Upper lobe of right lung (tissue), 1 donor: Measurements from ENCODE around the gene GLI3. TPM values are rescaled to one million over a fixed set of nuclear protein-coding genes. Genes with fewer than 3 reads are reported as not detected.
A peak's percentile ranks its signal among the peaks of the same experiment; 100 is the strongest.

Experiments
- ATAC-seq: fragments of 200-7000 bp; cut with Tn5 transposase; one replicate; pipeline ENCODE4 v1.9.1; 2020; ENCODE audit warnings: mild to moderate bottlenecking, moderate library complexity
- DNase-seq: peaks from one replicate; pipeline ENCODE4 v3.0.0-alpha.2; 2020
- H3K27ac ChIP-seq: fragments of 200-600 bp; one replicate; pipeline ENCODE4 v1.8.0; 2022
- H3K27me3 ChIP-seq: fragments of 200-600 bp; one replicate; pipeline ENCODE4 v1.8.0; 2022; ENCODE audit warnings: mild to moderate bottlenecking
- H3K36me3 ChIP-seq: fragments of 200-600 bp; one replicate; pipeline ENCODE4 v1.8.0; 2022
- H3K4me1 ChIP-seq: fragments of 200-600 bp; one replicate; pipeline ENCODE4 v1.8.0; 2022
- H3K4me3 ChIP-seq: fragments of 200-600 bp; one replicate; pipeline ENCODE4 v1.8.0; 2022; ENCODE audit warnings: mild to moderate bottlenecking
- H3K9me3 ChIP-seq: fragments of 200-600 bp; one replicate; pipeline ENCODE4 v1.8.0; 2022
- intact Hi-C: fragments of 100-400 bp; cut with DNase I; formaldehyde crosslinking; loops from one replicate; pipeline ENCODE4 v1.11.0; 2022
- total RNA-seq: library from RNA; stranded (reverse); fragmentation: NEBNext Ultra II Directional; extraction: Animal tissue kit (Norgen Biotek cat#: 25700); gene quantifications from one replicate; pipeline ENCODE4 v1.2.1, GENCODE V29; 2021
- TF ChIP-seq, protein P1 (sequence below): fragments of 200-600 bp; IDR thresholded peaks from one replicate; pipeline ENCODE4 v1.8.0; 2022; ENCODE audit warnings: antibody characterized with exemption
- donor health status: DM: no; HTN: yes; CAD: no; lungs with severe emphysema.

GLI3 gene
- total RNA-seq, 1 donor from 2014 or later: 17.5 TPM

DNA sequence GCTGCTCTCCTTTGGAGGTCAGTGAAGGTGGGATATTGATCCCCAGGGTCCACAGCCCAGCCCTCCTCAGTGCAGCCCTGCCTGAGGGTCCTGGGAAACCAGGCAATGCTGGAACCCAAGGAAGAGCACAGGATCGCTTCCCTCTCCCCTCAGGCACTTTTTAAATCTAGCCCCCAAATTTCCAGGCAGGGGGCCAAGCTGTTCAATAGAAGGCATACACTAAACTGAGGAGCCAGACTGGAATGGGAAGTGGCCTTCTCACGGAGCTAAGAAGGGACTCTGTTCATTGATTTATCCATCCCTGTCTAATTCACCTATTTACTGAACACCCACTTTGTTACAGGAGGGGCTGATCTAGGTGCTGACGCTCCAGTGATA, 60.3 kb downstream of the GLI3 start:
- no peak overlapping the region for H3K27ac ChIP-seq
- no peak for ATAC-seq
- intact Hi-C loops: no loop called here
- no peaks in the 10 kb centered on the region for H3K27me3 ChIP-seq
- no peaks in the 10 kb centered on the region for H3K9me3 ChIP-seq
- DNase-seq: no peak
- TF ChIP-seq, protein P1, sequence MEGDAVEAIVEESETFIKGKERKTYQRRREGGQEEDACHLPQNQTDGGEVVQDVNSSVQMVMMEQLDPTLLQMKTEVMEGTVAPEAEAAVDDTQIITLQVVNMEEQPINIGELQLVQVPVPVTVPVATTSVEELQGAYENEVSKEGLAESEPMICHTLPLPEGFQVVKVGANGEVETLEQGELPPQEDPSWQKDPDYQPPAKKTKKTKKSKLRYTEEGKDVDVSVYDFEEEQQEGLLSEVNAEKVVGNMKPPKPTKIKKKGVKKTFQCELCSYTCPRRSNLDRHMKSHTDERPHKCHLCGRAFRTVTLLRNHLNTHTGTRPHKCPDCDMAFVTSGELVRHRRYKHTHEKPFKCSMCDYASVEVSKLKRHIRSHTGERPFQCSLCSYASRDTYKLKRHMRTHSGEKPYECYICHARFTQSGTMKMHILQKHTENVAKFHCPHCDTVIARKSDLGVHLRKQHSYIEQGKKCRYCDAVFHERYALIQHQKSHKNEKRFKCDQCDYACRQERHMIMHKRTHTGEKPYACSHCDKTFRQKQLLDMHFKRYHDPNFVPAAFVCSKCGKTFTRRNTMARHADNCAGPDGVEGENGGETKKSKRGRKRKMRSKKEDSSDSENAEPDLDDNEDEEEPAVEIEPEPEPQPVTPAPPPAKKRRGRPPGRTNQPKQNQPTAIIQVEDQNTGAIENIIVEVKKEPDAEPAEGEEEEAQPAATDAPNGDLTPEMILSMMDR: no peak
- no peak overlapping the region for H3K4me3 ChIP-seq
- H3K4me1 ChIP-seq: no peaks in the 10 kb centered on the region
- H3K36me3 ChIP-seq: no peaks in the 10 kb centered on the region

DNA sequence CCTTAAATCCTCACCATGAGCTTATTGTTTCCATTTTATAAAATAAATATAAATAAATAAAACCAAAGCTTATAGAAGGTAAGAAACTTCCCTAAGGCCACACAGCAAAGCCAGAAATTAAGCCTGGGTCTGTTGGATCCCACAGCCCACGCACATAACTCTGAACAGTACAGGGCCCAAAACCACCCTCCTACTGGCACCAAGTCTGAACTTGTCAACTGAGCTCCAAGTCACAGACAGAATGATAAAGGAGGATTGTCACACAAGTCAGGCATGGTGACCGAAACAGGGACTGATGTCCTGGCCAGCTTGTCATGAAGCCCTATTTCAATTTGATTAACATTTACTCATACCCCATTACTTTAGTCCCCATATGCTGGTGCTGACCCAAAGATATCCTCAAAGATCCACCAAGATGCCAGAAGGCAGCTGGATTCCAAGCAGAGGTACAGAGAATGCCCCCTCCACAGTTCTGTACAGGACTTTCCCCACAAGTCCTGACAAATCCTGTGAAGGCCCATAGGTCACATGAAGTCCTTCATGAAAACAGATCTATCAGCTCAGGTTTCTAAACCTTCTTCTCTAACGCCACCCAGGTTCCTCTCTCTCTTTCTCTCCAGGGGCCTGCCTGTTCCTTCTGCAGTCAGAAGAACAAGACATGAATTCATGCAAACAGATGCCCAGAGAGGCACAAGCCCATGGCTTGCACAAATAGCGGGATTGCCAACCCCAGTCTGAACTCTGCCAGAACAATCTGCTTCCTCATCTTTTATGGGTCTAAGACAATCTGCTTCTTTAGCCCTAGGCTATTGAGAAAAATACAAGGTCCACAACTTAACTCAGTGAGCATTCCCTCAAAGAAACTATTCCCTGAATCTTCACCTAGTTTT, 60.9 kb downstream of the GLI3 start:
- DNase-seq: no peak
- no peaks in the 10 kb centered on the region for H3K9me3 ChIP-seq
- TF ChIP-seq, protein P1: no peak
- H3K27ac ChIP-seq: no peak overlapping the region
- no peak overlapping the region for H3K4me3 ChIP-seq
- ATAC-seq: no peak
- no peaks in the 10 kb centered on the region for H3K36me3 ChIP-seq
- intact Hi-C loops: no loop called here
- H3K4me1 ChIP-seq: no peaks in the 10 kb centered on the region
- H3K27me3 ChIP-seq: no peaks in the 10 kb centered on the region

DNA sequence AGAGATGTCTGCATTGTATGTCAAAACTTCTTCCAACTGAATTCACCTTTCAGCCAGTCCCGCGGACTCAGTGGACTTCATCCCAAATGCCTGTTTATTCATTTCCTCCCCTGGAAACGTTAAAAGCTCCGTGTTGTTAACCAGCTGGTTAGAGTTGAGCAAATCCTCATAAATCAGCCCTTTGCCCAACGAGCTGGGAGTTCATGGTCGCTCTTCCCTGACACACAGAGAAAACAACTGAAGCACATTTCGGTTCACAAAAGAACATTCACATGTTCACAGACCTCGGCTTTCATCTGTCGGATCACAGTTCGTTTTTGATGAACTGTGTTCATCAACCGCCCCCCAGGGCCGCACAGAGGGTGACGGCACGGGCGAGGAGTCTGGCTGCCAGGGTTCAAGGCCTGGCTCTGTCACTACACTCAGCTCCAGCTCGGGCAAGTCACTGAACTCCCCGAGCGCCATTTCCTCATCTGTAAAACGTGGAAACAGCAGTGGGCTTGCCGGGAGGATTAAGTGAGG, 62.6 kb downstream of the GLI3 start:
- Histone ChIP-seq H3K4me1 (no peaks in the 10 kb centered on the region), H3K27ac (peak overlapping the region; percentile 14), H3K36me3 (no peaks in the 10 kb centered on the region), H3K9me3 (no peaks in the 10 kb centered on the region), H3K27me3 (no peaks in the 10 kb centered on the region), H3K4me3 (no peak overlapping the region)
- ATAC-seq: peak; percentile 57
- DNase-seq: no peak
- intact Hi-C loops: no loop called here
- TF ChIP-seq, protein P1: no peak

DNA sequence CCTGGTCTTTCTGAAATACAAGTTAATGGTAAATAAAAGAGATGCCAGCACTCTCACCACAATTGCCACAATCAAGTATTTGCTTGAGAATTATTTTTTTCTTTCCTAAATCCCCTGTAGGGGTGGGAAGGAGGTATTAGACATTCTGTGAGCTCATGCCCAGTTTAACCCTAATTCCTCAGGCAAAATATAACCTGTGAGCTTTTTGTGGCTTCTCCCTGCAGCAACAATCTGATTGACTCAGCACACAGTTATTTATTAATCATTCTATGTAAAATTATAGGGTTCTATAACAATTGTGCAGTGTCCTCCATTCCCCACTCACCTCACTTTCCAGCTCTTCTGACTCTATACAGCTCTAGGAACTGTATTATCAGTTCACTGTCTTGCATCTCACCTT, 66.3 kb downstream of the GLI3 start:
- peaks cover 6% of the 10 kb centered on the region for H3K4me1 ChIP-seq
- DNase-seq: no peak
- H3K4me3 ChIP-seq: no peak overlapping the region
- no peak overlapping the region for H3K27ac ChIP-seq
- H3K27me3 ChIP-seq: no peaks in the 10 kb centered on the region
- H3K9me3 ChIP-seq: no peaks in the 10 kb centered on the region
- H3K36me3 ChIP-seq: no peaks in the 10 kb centered on the region
- no peak for ATAC-seq
- TF ChIP-seq, protein P1: no peak
- intact Hi-C loops: no loop called here

DNA sequence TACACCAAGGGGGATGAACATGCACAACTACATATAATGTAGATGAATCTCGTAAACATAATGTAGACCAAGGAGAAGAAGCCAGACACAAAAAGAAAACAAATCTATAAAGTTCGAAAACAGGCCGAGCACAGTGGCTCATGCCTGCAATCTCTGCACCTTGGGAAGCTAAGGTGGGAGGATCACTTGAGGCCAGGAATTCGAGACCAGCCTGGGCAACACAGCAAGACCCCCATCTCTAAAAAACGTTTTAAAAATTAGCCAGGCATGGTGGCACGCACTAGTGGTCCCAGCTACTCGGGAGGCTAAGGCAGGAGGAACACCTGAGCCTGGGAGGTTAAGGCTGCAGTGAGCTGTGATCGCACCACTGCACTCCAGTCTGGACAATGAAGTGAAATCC, 68.5 kb downstream of the GLI3 start:
- DNase-seq (no peak), ATAC-seq (no peak)
- TF ChIP-seq, protein P1: no peak
- Histone ChIP-seq H3K9me3 (no peaks in the 10 kb centered on the region), H3K27ac (no peak overlapping the region), H3K4me3 (no peak overlapping the region), H3K36me3 (no peaks in the 10 kb centered on the region), H3K27me3 (no peaks in the 10 kb centered on the region), H3K4me1 (peaks cover 6% of the 10 kb centered on the region)
- intact Hi-C loops: no loop called here
